A673 (cell line): Measurements from ENCODE around the gene FES.

ENCODE experiments used
- CTCF ChIP-seq: fragments of 300-800, 200-600 bp; sonication (generic); conservative IDR thresholded peaks from 2 replicates; pipeline ENCODE4 v1.5.1; 2017; ENCODE audit warnings: low read depth, mild to moderate bottlenecking, antibody characterized with exemption, low read length, moderate library complexity, mixed read lengths
- EZH2 ChIP-seq: fragments of 200-600 bp; sonication (generic); IDR thresholded peaks from 2 replicates; pipeline ENCODE4 v1.6.1; 2017; ENCODE audit warnings: borderline replicate concordance, low read depth, mild to moderate bottlenecking, mixed read lengths, antibody characterized with exemption, low read length; ENCODE audit not compliant: poor library complexity, severe bottlenecking

DNA sequence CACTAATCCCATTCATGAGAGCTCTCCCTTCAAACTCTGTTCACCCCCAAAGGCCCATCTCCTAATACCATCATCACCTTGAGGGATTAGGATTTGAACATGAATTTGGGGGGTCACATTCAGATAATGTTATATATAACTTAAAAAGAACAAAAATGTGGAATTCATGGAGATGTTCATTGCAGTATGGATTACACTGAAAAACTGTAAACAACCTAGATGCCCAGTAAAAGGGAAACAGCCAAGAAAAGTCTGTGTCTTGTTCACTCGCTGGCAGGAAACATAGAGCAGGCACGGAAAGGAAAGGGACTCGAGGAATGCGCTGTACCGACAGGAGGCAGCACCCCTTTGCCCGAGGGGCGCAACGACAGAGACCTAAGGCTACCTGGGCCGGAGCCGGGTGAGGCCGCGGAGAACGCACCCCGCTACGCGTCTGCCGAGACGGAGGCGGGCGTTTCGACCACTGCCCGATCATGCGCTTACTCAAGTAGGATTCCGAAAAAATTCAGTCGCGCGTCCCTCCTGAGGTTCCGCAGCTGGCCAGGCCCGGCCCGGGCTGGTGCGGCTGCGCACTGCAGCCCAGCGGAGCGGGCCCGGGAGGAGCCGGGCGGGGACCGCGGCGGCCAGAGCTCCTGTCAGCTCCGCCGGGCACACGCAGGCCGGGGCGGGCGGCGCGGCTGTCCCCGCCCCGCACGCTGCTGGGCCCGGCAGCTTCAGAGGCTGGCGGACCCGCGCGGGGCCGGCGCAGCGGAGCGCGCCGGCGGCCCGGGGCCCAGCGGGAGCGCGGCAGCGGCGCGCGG, 17.9 kb downstream of the FES start:
- TF ChIP-seq CTCF (peak; percentile 80), EZH2 (no peak)
